Panc1 (cell line): Measurements from ENCODE around the gene SFMBT1. TPM values are rescaled to one million over a fixed set of nuclear protein-coding genes. Genes with fewer than 3 reads are reported as not detected.

Experiments used
- ATAC-seq: fragments of 200-7000 bp; cut with Tn5 transposase; 2 replicates; pipeline ENCODE4 v1.9.1; 2020; ENCODE audit warnings: mild to moderate bottlenecking, moderate library complexity
- BruUV-seq: library from RNA; stranded (reverse); fragments of 400-500 nt; replicated peaks from 2 replicates; lab custom pipeline; 2021; lab: Mats Ljungman, UMichigan
- CTCF ChIA-PET: fragments of 300-600 bp; sonication (Branson Sonifier 250); formaldehyde crosslinking; loops from one replicate; lab custom pipeline; 2022; ENCODE audit warnings: antibody characterized with exemption; lab: Charles Lee
- POLR2A ChIA-PET: fragments of 300-600 bp; sonication (Branson Sonifier 250); formaldehyde crosslinking; loops from one replicate; lab custom pipeline; 2022; ENCODE audit warnings: antibody characterized with exemption; lab: Charles Lee
- DNase-seq: peaks from one replicate; pipeline ENCODE4 v3.0.0-alpha.2; 2010; ENCODE audit warnings: low read depth, low spot score
- H3K27ac ChIP-seq: 2 replicates; pipeline ENCODE4 v1.5.1; 2011; ENCODE audit warnings: mild to moderate bottlenecking, low read length, inconsistent platforms
- H3K27me3 ChIP-seq: fragments of 200-500 bp; sonication (Bioruptor generic); 2 replicates; pipeline ENCODE4 v1.6.0; 2014; ENCODE audit warnings: low read length, inconsistent platforms; ENCODE audit not compliant: control insufficient read depth, insufficient read depth
- H3K36me3 ChIP-seq: fragments of 200-500 bp; sonication (Bioruptor generic); 2 replicates; pipeline ENCODE4 v1.5.1; 2014; ENCODE audit warnings: inconsistent platforms, mild to moderate bottlenecking, low read length, moderate library complexity; ENCODE audit not compliant: control insufficient read depth, insufficient read depth
- H3K4me1 ChIP-seq: 2 replicates; pipeline ENCODE4 v1.5.1; 2011; ENCODE audit warnings: inconsistent platforms, mild to moderate bottlenecking, low read length, moderate library complexity; ENCODE audit not compliant: control insufficient read depth, insufficient read depth
- H3K4me3 ChIP-seq, 2 experiments: 2 replicates each; pipeline ENCODE4 v1.5.1; 2011 to 2012; ENCODE audit warnings: low read depth in 2 of 2, low read length in 2 of 2, mild to moderate bottlenecking in 2 of 2, inconsistent platforms in 1 of 2, moderate library complexity in 1 of 2
- H3K9me3 ChIP-seq: fragments of 200-500 bp; sonication (Bioruptor generic); 2 replicates; pipeline ENCODE4 v1.5.1; 2014; ENCODE audit warnings: low read depth, mild to moderate bottlenecking, inconsistent platforms, low read length, moderate library complexity; ENCODE audit not compliant: control insufficient read depth, insufficient read depth
- CTCF ChIP-seq: fragments of 450-650 bp; IDR thresholded peaks from 2 replicates; pipeline ENCODE4 v1.5.1; 2017; ENCODE audit warnings: mild to moderate bottlenecking
- POLR2AphosphoS5 ChIP-seq: IDR thresholded peaks from 2 replicates; pipeline ENCODE4 v1.6.1; 2012; ENCODE audit warnings: mild to moderate bottlenecking, low read depth, low read length, moderate library complexity
- REST ChIP-seq, 2 experiments: IDR thresholded peaks; 2 replicates each; pipeline ENCODE4 v1.6.1; 2011 to 2012; ENCODE audit warnings: low read depth in 2 of 2, control low read depth in 1 of 2, low read length in 1 of 2, mild to moderate bottlenecking in 1 of 2, moderate library complexity in 1 of 2; ENCODE audit not compliant: insufficient read depth in 1 of 2
- SIN3A ChIP-seq: IDR thresholded peaks from 2 replicates; pipeline ENCODE4 v1.6.1; 2012; ENCODE audit warnings: low read depth, mild to moderate bottlenecking, low read length, moderate library complexity, borderline replicate concordance; ENCODE audit not compliant: insufficient read depth
- TCF7L2 ChIP-seq: IDR thresholded peaks from 2 replicates; pipeline ENCODE4 v1.6.1; 2011; ENCODE audit warnings: mild to moderate bottlenecking, low read depth, low read length, inconsistent platforms
- in situ Hi-C: cut with HindIII; loops from 2 replicates; pipeline ENCODE4 v1.10.0; 2016; ENCODE audit warnings: low sequenced_read_pairs, low pct_unique_long_range_greater_than_20kb
- intact Hi-C: fragments of 100-400 bp; cut with micrococcal nuclease; formaldehyde crosslinking; loops from one replicate; pipeline ENCODE4 v1.10.0; 2022; ENCODE audit not compliant: unreplicated experiment
- total RNA-seq: library from RNA; stranded (reverse); gene quantifications from one replicate; pipeline ENCODE4 v1.2.1, GENCODE V29; 2021; ENCODE audit not compliant: unreplicated experiment

Gene SFMBT1
- total RNA-seq, 1 experiment from 2014 or later, result 24.4 TPM

- H3K4me3 ChIP-seq, result no peak overlapping the region
- ATAC-seq (no peak), DNase-seq (no peak)
- intact Hi-C loops (no loop called here), in situ Hi-C loops (no loop called here)
- BruUV-seq, result no TSS peak
- peaks cover 11% of the 10 kb centered on the region for H3K36me3 ChIP-seq
- TF ChIP-seq POLR2AphosphoS5 (no peak), TCF7L2 (no peak), REST (IDR thresholded peaks at IDR 0.05; ENCODE audit: insufficient read depth in 1 of 2, low read depth in 2 of 2, low read length in 1 of 2) (no peak), SIN3A (no peak), CTCF (no peak)
- POLR2A ChIA-PET, result no interaction called here
- H3K4me1 ChIP-seq, result no peaks in the 10 kb centered on the region
- H3K27me3 ChIP-seq, result no peaks in the 10 kb centered on the region
- H3K27ac ChIP-seq, result no peak overlapping the region
- no peaks in the 10 kb centered on the region for H3K9me3 ChIP-seq
- CTCF ChIA-PET, result no interaction called here
These were observed 128.8 kb downstream of the SFMBT1 start for GRCh38 chr3:52917044-52917443.

- Histone ChIP-seq H3K36me3 (peaks cover 11% of the 10 kb centered on the region), H3K27ac (no peak overlapping the region), H3K4me3 (no peak overlapping the region), H3K27me3 (no peaks in the 10 kb centered on the region), H3K9me3 (no peaks in the 10 kb centered on the region), H3K4me1 (no peaks in the 10 kb centered on the region)
- POLR2A ChIA-PET, result no interaction called here
- TF ChIP-seq REST (IDR thresholded peaks at IDR 0.05; ENCODE audit: insufficient read depth in 1 of 2, low read depth in 2 of 2, low read length in 1 of 2) (no peak), SIN3A (no peak), POLR2AphosphoS5 (no peak), TCF7L2 (no peak), CTCF (no peak)
- ATAC-seq (no peak), DNase-seq (no peak)
- no TSS peak for BruUV-seq
- intact Hi-C loops (no loop called here), in situ Hi-C loops (no loop called here)
- CTCF ChIA-PET, result no interaction called here
These were observed 130.6 kb downstream of the SFMBT1 start for GRCh38 chr3:52915294-52915693.
